Mesenchymal stem cell (in vitro differentiated cells and primary cell): ENCODE measurements around the gene ABCD1.

Experiments used
- DNase-seq: peaks from one replicate; pipeline ENCODE4 v3.0.0-alpha.2; 2013
- H2AFZ ChIP-seq: one replicate; pipeline ENCODE4 v1.6.1; 2013; ENCODE audit warnings: low read depth, mild to moderate bottlenecking, control low read depth, inconsistent platforms, low read length, moderate library complexity
- H2AK5ac ChIP-seq: 2 replicates; pipeline ENCODE4 v1.6.1; 2013; ENCODE audit warnings: low read length, moderate library complexity, mild to moderate bottlenecking, inconsistent platforms; ENCODE audit not compliant: severe bottlenecking
- H2BK120ac ChIP-seq: one replicate; pipeline ENCODE4 v1.6.1; 2013; ENCODE audit warnings: low read depth, mild to moderate bottlenecking, inconsistent platforms, low read length, moderate library complexity
- H2BK12ac ChIP-seq, 2 experiments: one replicate each; pipeline ENCODE4 v1.6.1; 2013; ENCODE audit warnings: inconsistent platforms in 2 of 2, low read length in 2 of 2, mild to moderate bottlenecking in 2 of 2, moderate library complexity in 2 of 2, control low read depth in 1 of 2
- H2BK15ac ChIP-seq: one replicate; pipeline ENCODE4 v1.6.1; 2013; ENCODE audit warnings: mild to moderate bottlenecking, low read depth, inconsistent platforms; ENCODE audit not compliant: poor library complexity, severe bottlenecking
- H2BK5ac ChIP-seq: 2 replicates; pipeline ENCODE4 v1.6.1; 2013; ENCODE audit warnings: low read depth, mild to moderate bottlenecking, low read length, control low read depth, inconsistent platforms; ENCODE audit not compliant: poor library complexity, severe bottlenecking
- H3K14ac ChIP-seq, 2 experiments: one replicate each; pipeline ENCODE4 v1.6.1; 2013; ENCODE audit warnings: inconsistent platforms in 2 of 2, low read length in 2 of 2, control low read depth in 1 of 2, mild to moderate bottlenecking in 1 of 2, moderate library complexity in 1 of 2
- H3K18ac ChIP-seq, 2 experiments: one replicate each; pipeline ENCODE4 v1.6.1; 2013; ENCODE audit warnings: inconsistent platforms in 2 of 2, low read length in 2 of 2, control low read depth in 1 of 2, low read depth in 1 of 2, mild to moderate bottlenecking in 1 of 2
- H3K23ac ChIP-seq, 2 experiments: one replicate each; pipeline ENCODE4 v1.6.1; 2013; ENCODE audit warnings: inconsistent platforms in 2 of 2, low read length in 2 of 2, mild to moderate bottlenecking in 2 of 2, moderate library complexity in 2 of 2, control low read depth in 1 of 2
- H3K27ac ChIP-seq: 2 replicates; pipeline ENCODE4 v1.5.1; 2013; ENCODE audit warnings: mild to moderate bottlenecking, moderate library complexity, low read length, control low read depth, inconsistent platforms; ENCODE audit not compliant: poor library complexity, severe bottlenecking
- H3K27me3 ChIP-seq, 2 experiments: 2 replicates each; pipeline versions ENCODE4 v1.6.1 to v1.7.0; 2013; ENCODE audit warnings: low read length in 2 of 2, mild to moderate bottlenecking in 2 of 2, moderate library complexity in 2 of 2, control low read depth in 1 of 2, inconsistent platforms in 1 of 2; ENCODE audit not compliant: control insufficient read depth in 1 of 2, insufficient read depth in 1 of 2
- H3K36me3 ChIP-seq, 2 experiments: 2 replicates each; pipeline versions ENCODE4 v1.6.1 to v1.7.0; 2013; ENCODE audit warnings: low read length in 2 of 2, control low read depth in 1 of 2, inconsistent platforms in 1 of 2, low read depth in 1 of 2, mild to moderate bottlenecking in 1 of 2; ENCODE audit not compliant: insufficient read depth in 2 of 2, control insufficient read depth in 1 of 2
- H3K4ac ChIP-seq, 2 experiments: one replicate each; pipeline ENCODE4 v1.6.1; 2013; ENCODE audit warnings: inconsistent platforms in 2 of 2, low read length in 2 of 2, mild to moderate bottlenecking in 2 of 2, moderate library complexity in 2 of 2, control low read depth in 1 of 2, low read depth in 1 of 2
- H3K4me1 ChIP-seq: 2 replicates; pipeline ENCODE4 v1.6.1; 2013; ENCODE audit warnings: low read depth, low read length, control low read depth; ENCODE audit not compliant: control insufficient read depth, insufficient read depth
- H3K4me2 ChIP-seq: 2 replicates; pipeline ENCODE4 v1.6.1; 2013; ENCODE audit warnings: low read length, mild to moderate bottlenecking, inconsistent platforms; ENCODE audit not compliant: poor library complexity, severe bottlenecking
- H3K4me3 ChIP-seq, 2 experiments: 2 replicates each; pipeline versions ENCODE4 v1.5.1 to v1.7.0; 2013; ENCODE audit warnings: low read length in 2 of 2, mild to moderate bottlenecking in 2 of 2, control low read depth in 1 of 2, low read depth in 1 of 2; ENCODE audit not compliant: insufficient read depth in 1 of 2
- H3K79me1 ChIP-seq: replicated peaks from 2 replicates; pipeline ENCODE4 v1.6.1; 2013; ENCODE audit warnings: mild to moderate bottlenecking, control low read depth, low read length, inconsistent platforms; ENCODE audit not compliant: poor library complexity, severe bottlenecking
- H3K9ac ChIP-seq: 2 replicates; pipeline ENCODE4 v1.7.0; 2013; ENCODE audit warnings: mild to moderate bottlenecking, low read length, moderate library complexity
- H3K9me3 ChIP-seq: 2 replicates; pipeline ENCODE4 v1.7.0; 2013; ENCODE audit warnings: mild to moderate bottlenecking, low read length; ENCODE audit not compliant: control insufficient read depth
- H4K8ac ChIP-seq: one replicate; pipeline ENCODE4 v1.6.1; 2013; ENCODE audit warnings: inconsistent platforms, mild to moderate bottlenecking, low read length, moderate library complexity
- H4K91ac ChIP-seq: one replicate; pipeline ENCODE4 v1.6.1; 2013; ENCODE audit warnings: mild to moderate bottlenecking, low read length, inconsistent platforms
- WGBS: methylation state at CpG from one replicate; pipeline ENCODE4 v1.1.7; 2013; ENCODE audit warnings: mixed read lengths; 5-methylcytosine and 5-hydroxymethylcytosine counted together

ABCD1 gene

GRCh38 chrX:153685156-153685536 lies 39.5 kb upstream of the ABCD1 start:
- no peak overlapping the region for H3K4me2 ChIP-seq
- H3K18ac ChIP-seq, result no peak overlapping the region
- 14% methylated on average over 12 of the region's 21 CpGs for WGBS
- no peak overlapping the region for H2BK12ac ChIP-seq
- H3K4me1 ChIP-seq, result peaks cover 12% of the 10 kb centered on the region
- H3K36me3 ChIP-seq, result no peaks in the 10 kb centered on the region
- H3K4ac ChIP-seq, result no peak overlapping the region
- H2BK120ac ChIP-seq, result no peak overlapping the region
- no peaks in the 10 kb centered on the region for H3K79me1 ChIP-seq
- H2AFZ ChIP-seq, result no peak overlapping the region
- no peak overlapping the region for H3K14ac ChIP-seq
- H3K27me3 ChIP-seq, result peaks cover 11 to 32% of the 10 kb centered on the region in 2 experiments
- no peak overlapping the region for H2AK5ac ChIP-seq
- no peak overlapping the region for H4K91ac ChIP-seq
- H2BK15ac ChIP-seq, result no peak overlapping the region
- no peak overlapping the region for H4K8ac ChIP-seq
- H2BK5ac ChIP-seq, result no peak overlapping the region
- no peak overlapping the region for H3K27ac ChIP-seq
- H3K4me3 ChIP-seq, result no peak overlapping the region
- H3K9me3 ChIP-seq, result peaks cover 5% of the 10 kb centered on the region
- no peak overlapping the region for H3K23ac ChIP-seq
- no peak overlapping the region for H3K9ac ChIP-seq
- no peak for DNase-seq

- WGBS, result 57% methylated on average over 22 of the region's 24 CpGs
These were observed 38.6 kb upstream of the ABCD1 start for GRCh38 chrX:153685751-153686696.

GRCh38 chrX:153686711-153687110 lies 37.9 kb upstream of the ABCD1 start:
- Histone ChIP-seq H3K4me1 (peaks cover 16% of the 10 kb centered on the region), H3K9ac (no peak overlapping the region), H4K91ac (no peak overlapping the region), H2BK120ac (no peak overlapping the region), H3K79me1 (no peaks in the 10 kb centered on the region), H3K4ac (no peak overlapping the region), H3K27me3 (peaks cover 11 to 22% of the 10 kb centered on the region in 2 experiments), H3K4me3 (no peak overlapping the region), H3K36me3 (peaks cover 0 to 5% of the 10 kb centered on the region in 2 experiments), H2BK15ac (no peak overlapping the region), H2BK5ac (no peak overlapping the region), H2AK5ac (no peak overlapping the region), H3K23ac (no peak overlapping the region), H4K8ac (no peak overlapping the region), H3K4me2 (no peak overlapping the region), H2BK12ac (no peak overlapping the region), H3K9me3 (peaks cover 5% of the 10 kb centered on the region), H3K27ac (no peak overlapping the region), H3K14ac (no peak overlapping the region), H3K18ac (peak overlapping the region in 1 of 2 experiments; percentile 52), H2AFZ (no peak overlapping the region)
- 56% methylated on average over 6 of the region's 9 CpGs for WGBS
- no peak for DNase-seq

More at GRCh38 chrX:153685751-153686696, 38.6 kb upstream of the ABCD1 start:
- Histone ChIP-seq H3K4me1 (peaks cover 14% of the 10 kb centered on the region), H3K4me2 (no peak overlapping the region), H2BK12ac (no peak overlapping the region), H4K91ac (no peak overlapping the region), H2BK120ac (no peak overlapping the region), H3K4ac (no peak overlapping the region), H3K4me3 (no peak overlapping the region), H3K9me3 (peaks cover 5% of the 10 kb centered on the region), H3K18ac (peak overlapping the region in 1 of 2 experiments; percentile 21), H2AK5ac (no peak overlapping the region), H4K8ac (no peak overlapping the region), H3K23ac (no peak overlapping the region), H3K79me1 (no peaks in the 10 kb centered on the region), H2AFZ (no peak overlapping the region), H3K27me3 (peaks cover 11 to 29% of the 10 kb centered on the region in 2 experiments), H3K27ac (no peak overlapping the region), H3K36me3 (no peaks in the 10 kb centered on the region), H3K14ac (peak overlapping the region in 1 of 2 experiments; percentile 28), H2BK5ac (no peak overlapping the region), H2BK15ac (no peak overlapping the region), H3K9ac (no peak overlapping the region)
- DNase-seq, result no peak
